OCI-LY7 (cell line): ENCODE results near the gene PALD1.

Experiments
- EZH2phosphoT487 ChIP-seq: fragments of 200-600 bp; sonication (generic); IDR thresholded peaks from 2 replicates; pipeline ENCODE4 v1.6.1; 2018; ENCODE audit warnings: low read depth, borderline replicate concordance, mild to moderate bottlenecking, mixed run types, antibody characterized with exemption, low read length, moderate library complexity, mixed read lengths
- TF ChIP-seq, protein P1 (sequence below): fragments of 200-600 bp; sonication (generic); conservative IDR thresholded peaks from 2 replicates; pipeline ENCODE4 v1.5.1; 2014; ENCODE audit warnings: mild to moderate bottlenecking, antibody characterized with exemption, low read length, moderate library complexity, mixed read lengths

DNA sequence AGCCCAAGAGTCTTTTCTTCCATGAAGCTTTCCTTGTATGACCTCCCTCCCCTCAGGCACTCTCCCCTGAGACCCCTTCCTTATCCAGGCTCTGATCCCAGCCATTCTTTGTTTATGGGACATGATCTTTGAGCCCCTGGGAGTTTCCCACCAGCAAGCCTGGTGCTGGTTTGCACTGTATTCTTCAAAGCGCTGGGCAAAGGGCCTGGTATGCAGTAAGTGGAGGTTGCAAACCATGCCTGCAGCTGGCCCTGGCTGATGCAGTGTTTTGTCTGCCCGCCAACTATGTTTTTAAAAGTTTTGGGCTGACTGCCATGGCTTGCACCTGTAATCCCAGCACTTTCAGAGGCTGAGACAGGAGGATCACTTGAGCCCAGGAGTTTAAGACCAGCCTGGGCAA is 30.3 kb upstream of the PALD1 start:
- TF ChIP-seq, protein P1, sequence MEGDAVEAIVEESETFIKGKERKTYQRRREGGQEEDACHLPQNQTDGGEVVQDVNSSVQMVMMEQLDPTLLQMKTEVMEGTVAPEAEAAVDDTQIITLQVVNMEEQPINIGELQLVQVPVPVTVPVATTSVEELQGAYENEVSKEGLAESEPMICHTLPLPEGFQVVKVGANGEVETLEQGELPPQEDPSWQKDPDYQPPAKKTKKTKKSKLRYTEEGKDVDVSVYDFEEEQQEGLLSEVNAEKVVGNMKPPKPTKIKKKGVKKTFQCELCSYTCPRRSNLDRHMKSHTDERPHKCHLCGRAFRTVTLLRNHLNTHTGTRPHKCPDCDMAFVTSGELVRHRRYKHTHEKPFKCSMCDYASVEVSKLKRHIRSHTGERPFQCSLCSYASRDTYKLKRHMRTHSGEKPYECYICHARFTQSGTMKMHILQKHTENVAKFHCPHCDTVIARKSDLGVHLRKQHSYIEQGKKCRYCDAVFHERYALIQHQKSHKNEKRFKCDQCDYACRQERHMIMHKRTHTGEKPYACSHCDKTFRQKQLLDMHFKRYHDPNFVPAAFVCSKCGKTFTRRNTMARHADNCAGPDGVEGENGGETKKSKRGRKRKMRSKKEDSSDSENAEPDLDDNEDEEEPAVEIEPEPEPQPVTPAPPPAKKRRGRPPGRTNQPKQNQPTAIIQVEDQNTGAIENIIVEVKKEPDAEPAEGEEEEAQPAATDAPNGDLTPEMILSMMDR = no peak
- TF ChIP-seq EZH2phosphoT487 = no peak
